Stimulated activated CD8-positive, alpha-beta memory T cell treated with anti-CD3 and anti-CD28 coated beads, Interleukin-12 subunit alpha, Interleukin-12 subunit beta, amount 100 ng/mL, for 1 hour (primary cell): Measurements from ENCODE around the gene POLD1.
"Not testable (repeated sequence)": the region's sequence is repeated elsewhere in the genome, so short reads cannot be mapped to it uniquely, and the experiment has no call there.

Experiments
- DNase-seq: peaks from one replicate; pipeline ENCODE4 v3.0.0-alpha.2; 2020; ENCODE audit warnings: low read depth

The POLD1 gene

DNA sequence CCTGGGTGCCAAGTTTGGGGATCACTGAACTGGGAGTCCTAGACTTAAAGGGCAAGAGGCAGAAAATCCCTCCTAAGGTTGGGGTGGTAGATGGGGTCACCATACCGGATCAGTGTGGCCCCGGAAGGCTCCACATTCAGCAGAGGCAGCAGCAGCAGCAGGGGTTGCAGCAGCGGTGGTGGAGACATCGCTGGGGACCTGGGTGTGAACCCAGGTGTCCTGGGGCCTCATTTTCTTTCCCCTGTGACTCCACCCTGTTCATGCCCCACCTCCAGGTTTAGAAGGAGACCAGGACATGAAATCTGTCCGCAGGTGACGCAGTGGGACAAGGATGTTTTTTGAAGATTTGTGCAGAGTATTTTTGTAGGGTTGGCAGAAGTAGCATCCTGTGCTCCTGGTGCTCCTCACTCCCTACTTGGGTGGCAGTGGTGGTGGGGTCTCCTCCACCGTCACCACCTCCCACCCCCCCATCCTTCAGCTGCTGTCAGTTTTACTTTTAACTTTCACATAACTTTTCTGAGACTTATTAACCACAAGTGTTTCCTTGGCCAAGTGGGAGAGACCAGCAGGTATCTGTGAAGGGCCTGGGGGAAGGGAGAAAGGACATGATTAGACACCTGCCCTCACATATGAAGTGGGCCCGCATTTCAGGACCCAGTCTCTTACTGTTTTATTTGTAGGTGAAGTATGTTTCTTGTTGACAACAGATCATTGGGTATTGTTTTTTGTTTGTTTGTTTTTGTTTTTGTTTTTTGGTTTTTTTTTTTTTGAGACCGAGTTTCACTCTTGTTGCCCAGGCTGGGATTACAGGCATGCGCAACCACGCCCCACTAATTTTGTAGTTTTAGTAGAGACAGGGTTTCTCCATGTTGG, 18.5 kb upstream of the POLD1 start, which contains the start of gene NAPSA:
NAPSA (minus strand) TSS at position 206 of the 873 bp plus-strand sequence; CDS start at position 188, 18 bp downstream.
- no peak for DNase-seq

DNA sequence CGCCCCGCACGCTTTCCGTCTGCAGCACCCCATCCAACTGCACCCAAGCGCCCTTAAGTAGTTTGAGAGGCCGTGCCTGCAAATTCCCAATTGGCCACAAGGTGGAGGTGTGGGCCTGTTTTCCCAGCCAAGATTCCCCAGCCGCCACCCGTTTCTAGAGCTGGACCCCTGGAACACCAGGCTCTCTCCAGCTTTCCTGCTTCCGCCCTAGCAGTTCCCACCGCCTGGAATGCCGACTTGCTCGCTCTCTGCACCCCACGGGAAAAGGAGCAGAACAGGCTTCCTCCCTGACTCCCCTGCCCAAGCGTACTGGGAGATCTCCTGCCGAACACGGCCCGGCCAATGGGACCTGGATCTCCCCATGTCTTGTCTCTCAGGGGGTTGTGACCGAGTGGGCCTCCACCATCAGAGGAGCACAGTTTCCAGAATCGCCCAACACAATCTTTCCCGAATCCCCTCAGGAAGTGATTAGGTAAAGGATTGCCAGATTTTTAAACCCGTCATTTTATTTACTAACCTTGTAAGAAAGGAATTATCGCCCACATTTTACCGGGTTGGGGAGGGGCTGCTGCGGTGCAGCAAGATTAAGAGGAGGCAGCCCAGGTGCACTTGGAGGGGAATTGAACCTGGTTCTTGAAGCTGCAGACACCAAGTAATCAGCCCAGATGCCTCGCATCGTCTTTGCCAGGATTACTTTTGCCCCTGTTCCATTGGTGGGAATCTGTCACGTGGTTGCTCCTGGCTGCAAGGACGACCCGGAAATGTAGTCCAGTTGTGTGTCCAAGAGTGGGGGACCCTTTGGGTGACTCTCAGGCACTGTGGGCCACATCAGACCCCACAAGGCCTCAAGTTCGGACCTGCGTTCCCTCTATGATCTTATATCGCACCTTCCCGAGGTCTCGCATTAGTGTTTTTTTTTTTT, 15.2 kb upstream of the POLD1 start:
- peak; percentile 58 for DNase-seq

- no peak for DNase-seq
These were observed 12.2 kb upstream of the POLD1 start for GRCh38 chr19:50371914-50372475.

GRCh38 chr19:50376166-50377050, 7.7 kb upstream of the POLD1 start, which contains the start of gene NR1H2:
NR1H2 (plus strand) TSS chr19:50376457; CDS start chr19:50377606, 1,149 bp downstream.
- DNase-seq: peak; percentile 93

DNA sequence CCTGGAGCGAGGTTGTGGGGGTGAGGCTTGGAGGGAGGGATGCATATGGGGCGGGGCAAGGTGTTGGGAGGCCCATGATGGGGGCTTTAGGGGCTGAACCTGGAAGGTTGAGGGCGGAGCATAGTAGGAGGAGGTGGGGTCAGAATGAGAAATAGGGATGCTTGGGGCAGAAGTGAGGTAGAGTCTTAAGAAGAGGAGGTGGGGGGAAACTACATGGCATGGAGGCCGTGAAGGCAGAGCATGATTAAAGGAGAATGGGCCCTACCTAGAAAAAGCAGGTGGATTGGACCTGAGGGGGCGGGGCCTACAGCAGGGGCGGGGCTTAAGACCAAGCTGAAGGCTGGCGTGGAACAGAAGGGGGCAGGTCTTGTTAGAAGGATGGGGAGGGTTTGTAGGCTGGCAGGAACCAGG, 7.1 kb upstream of the POLD1 start:
- no peak for DNase-seq

GRCh38 chr19:50377517-50377916, 6.6 kb upstream of the POLD1 start:
- no peak for DNase-seq

GRCh38 chr19:50378169-50378862, 5.8 kb upstream of the POLD1 start:
- no peak for DNase-seq

- DNase-seq: no peak
These were observed 5.3 kb upstream of the POLD1 start for GRCh38 chr19:50378863-50379236.

DNA sequence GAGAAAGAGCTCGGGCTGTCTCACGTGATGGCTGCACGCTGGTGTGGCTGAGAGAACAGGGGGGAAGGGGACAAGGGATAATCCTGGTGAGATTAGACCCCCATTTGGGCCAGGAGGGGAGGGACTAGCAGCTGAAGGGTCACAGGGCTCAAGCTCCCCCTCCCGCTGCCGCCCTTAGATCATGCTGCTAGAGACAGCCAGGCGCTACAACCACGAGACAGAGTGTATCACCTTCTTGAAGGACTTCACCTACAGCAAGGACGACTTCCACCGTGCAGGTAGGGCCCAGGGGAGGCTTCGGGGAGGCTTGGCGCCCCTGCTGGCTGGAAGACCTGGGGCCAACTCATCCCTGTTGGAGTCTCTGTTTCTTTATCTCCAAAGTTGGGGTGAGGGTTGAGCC, 4.5 kb upstream of the POLD1 start:
- DNase-seq: no peak

GRCh38 chr19:50380137-50380536, 4.0 kb upstream of the POLD1 start:
- DNase-seq: no peak

GRCh38 chr19:50380751-50381151, 3.4 kb upstream of the POLD1 start:
- DNase-seq: no peak

DNA sequence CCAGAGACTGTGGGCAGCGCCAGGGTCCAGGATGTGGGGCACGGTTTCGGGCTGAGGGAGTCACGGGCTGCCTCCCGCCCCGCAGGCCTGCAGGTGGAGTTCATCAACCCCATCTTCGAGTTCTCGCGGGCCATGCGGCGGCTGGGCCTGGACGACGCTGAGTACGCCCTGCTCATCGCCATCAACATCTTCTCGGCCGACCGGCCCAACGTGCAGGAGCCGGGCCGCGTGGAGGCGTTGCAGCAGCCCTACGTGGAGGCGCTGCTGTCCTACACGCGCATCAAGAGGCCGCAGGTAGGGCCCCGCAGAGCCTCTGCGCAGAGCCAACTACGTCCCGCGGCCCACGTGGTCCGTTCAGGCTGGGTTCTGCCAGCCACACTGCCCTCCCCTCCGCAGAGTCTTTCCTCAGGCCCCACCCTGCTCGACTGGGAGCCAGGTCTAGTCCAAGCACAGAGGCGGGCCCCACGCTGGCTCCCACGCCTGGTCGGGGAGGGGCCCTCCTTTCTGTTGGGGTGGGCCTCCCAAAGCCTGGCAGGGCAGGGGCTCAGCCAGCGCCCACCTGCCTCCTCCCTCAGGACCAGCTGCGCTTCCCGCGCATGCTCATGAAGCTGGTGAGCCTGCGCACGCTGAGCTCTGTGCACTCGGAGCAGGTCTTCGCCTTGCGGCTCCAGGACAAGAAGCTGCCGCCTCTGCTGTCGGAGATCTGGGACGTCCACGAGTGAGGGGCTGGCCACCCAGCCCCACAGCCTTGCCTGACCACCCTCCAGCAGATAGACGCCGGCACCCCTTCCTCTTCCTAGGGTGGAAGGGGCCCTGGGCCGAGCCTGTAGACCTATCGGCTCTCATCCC, 2.0 kb upstream of the POLD1 start:
- DNase-seq: no peak

- DNase-seq: no peak
These were observed 921 bp upstream of the POLD1 start for GRCh38 chr19:50383001-50383851.

GRCh38 chr19:50384685-50385535, 763 bp downstream of the POLD1 start:
- DNase-seq: no peak

DNA sequence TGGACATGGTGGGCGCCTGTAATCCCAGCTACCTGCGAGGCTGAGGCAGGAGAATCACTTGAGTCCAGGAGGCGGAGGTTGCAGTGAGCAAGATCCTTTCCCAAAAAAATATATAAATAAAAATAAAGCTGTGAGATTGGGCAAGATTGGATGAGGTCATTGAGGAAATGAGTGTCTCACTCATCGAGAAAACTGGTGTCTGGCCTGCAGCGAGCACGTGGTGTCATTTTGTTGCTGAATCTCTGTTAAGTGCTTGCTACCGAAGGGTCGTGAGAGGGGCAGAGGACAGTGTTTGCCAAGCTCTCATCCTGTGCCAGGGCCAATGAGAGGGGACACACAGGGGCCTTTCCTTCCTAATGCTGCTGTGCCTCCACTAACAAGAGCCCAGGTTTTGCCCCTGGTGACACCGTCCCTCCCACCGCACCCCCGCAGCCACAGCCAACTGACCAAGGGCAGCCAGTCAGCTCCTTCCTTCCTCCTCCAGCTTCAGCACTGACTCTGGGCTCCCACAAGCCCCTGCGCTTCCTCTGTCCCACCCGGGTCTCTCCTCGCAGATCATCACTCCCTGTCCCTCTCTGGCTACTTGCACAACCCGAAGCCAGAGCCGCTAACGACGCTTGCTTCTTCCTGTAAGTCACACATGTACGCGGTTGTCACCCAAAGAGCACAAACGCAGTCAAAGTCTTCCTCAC, 3.2 kb downstream of the POLD1 start:
- DNase-seq: no peak

DNA sequence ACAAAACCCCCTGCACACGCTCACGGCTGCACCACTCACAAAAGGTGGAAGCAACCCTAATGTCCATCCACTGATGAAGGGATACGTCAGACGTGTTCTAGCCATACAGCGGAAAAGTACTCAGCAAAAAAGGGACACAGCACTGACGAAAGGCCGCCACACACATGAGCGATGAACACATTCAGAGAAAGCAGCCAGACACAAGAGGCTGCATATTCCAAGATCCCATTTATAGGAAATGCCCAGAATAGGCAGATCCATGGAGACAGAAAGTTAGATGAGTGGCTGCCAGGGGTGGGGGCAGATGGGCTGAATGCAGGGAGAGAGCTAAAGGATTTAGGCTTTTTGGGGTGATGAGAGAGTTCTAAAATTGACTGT, 3.7 kb downstream of the POLD1 start:
- DNase-seq: no peak

DNA sequence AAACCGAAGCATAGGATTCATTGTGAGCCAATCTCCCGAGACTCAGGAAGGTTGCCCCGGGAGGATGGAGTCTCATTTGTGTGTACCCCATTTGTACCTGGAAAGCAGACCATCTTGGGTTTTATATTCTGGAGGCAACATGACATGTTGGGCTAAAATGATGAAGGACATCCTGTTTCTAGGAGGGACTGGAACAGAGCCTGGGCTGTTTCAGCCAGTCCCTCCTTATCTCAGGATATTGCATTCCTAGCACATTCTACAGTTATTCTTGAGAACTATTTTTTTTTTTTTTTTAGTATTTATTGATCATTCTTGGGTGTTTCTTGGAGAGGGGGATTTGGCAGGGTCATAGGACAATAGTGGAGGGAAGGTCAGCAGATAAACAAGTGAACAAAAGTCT, 6.1 kb downstream of the POLD1 start:
- not testable (repeated sequence) for DNase-seq
